ENCODE measurements around the gene LRFN3.

Gene LRFN3

DNA sequence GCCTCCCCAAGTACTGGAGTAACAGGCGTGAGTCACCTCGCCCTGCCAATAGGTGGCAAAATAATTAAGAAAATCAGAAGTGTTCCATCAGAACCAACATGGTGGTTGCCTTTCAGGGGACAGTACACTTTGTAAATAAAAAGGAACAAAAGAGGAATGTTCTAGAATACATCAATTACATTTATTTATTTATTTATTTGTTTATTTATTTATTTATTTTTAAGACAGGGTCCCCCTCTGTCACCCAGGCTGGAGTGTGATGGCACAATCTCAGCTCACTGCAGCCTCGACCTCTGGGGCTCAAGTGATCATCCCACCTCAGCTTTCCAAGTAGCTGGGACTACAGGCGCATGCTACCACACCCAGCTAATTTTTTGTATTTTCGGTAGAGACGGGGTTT, 15.2 kb upstream of the LRFN3 start:
- Histone ChIP-seq H3K18ac (ENCODE audit: low read length) (no peak overlapping the region), H3K4me3 (ENCODE audit: low read depth, low read length) (no peak overlapping the region), H3K9ac (ENCODE audit: low read length) (no peak overlapping the region), H3K36me3 (ENCODE audit: control insufficient read depth in 1 of 2, insufficient read depth in 2 of 2, low read length in 2 of 2) (no peaks in the 10 kb centered on the region), H3K9me3 (ENCODE audit: insufficient read depth, low read depth, low read length) (peaks cover 2% of the 10 kb centered on the region), H3K27me3 (ENCODE audit: insufficient read depth, low read length) (no peaks in the 10 kb centered on the region), H3K27ac (ENCODE audit: low read depth, low read length) (no peak overlapping the region), H3K4ac (ENCODE audit: low read depth, low read length) (no peak overlapping the region), H2BK12ac (ENCODE audit: low read length) (no peak overlapping the region), H3K79me1 (ENCODE audit: low read length) (no peaks in the 10 kb centered on the region), H4K91ac (ENCODE audit: low read depth, low read length) (no peak overlapping the region), H2BK5ac (ENCODE audit: low read depth, low read length, poor library complexity) (no peak overlapping the region), H3K4me2 (ENCODE audit: low read length) (no peak overlapping the region), H3K79me2 (ENCODE audit: control insufficient read depth, insufficient read depth, low read length, poor library complexity) (no peaks in the 10 kb centered on the region), H2AK5ac (ENCODE audit: low read length) (no peak overlapping the region), H3K14ac (ENCODE audit: low read length) (no peak overlapping the region), H2BK120ac (ENCODE audit: insufficient read depth, low read length, poor library complexity) (no peak overlapping the region), H2AFZ (ENCODE audit: insufficient read depth, low read length, poor library complexity) (no peak overlapping the region), H4K12ac (ENCODE audit: low read depth, low read length) (no peak overlapping the region), H3K4me1 (ENCODE audit: control insufficient read depth in 1 of 2, insufficient read depth in 2 of 2, low read length in 2 of 2) (no peaks in the 10 kb centered on the region), H4K8ac (ENCODE audit: low read depth, low read length) (no peak overlapping the region), H3K23ac (ENCODE audit: low read length) (no peak overlapping the region)
- DNase-seq = no peak
- no CpG with 5 or more reads among the region's 6 CpGs for WGBS (ENCODE audit: extremely low coverage, insufficient coverage, insufficient read length)

DNA sequence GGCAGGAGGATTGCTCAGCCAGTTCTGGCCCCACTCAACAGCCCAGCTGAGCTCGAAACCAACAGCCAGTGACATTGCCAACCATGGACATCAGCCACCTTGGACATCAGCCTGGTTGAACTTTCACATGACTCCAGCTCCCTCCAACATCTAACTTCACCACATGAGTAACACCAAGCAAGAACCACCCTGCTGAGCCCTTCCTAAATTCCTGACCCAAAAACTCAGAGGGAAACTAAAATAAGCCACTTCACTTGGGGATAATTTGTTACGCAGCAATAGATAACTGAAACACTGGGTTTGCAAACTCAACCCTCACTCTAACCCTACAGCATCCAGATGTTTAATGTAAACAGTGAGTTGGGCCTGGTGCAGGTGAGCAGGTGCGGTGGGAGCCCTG, 10.7 kb upstream of the LRFN3 start:
- H3K27me3 ChIP-seq (ENCODE audit: insufficient read depth, low read length) = no peaks in the 10 kb centered on the region
- no peak overlapping the region for H2BK5ac ChIP-seq (ENCODE audit: low read depth, low read length, poor library complexity)
- no peak overlapping the region for H4K12ac ChIP-seq (ENCODE audit: low read depth, low read length)
- H3K18ac ChIP-seq (ENCODE audit: low read length) = no peak overlapping the region
- no peak overlapping the region for H3K14ac ChIP-seq (ENCODE audit: low read length)
- no peak overlapping the region for H3K9ac ChIP-seq (ENCODE audit: low read length)
- WGBS (ENCODE audit: extremely low coverage, insufficient coverage, insufficient read length) = no CpG with 5 or more reads among the region's 3 CpGs
- H4K91ac ChIP-seq (ENCODE audit: low read depth, low read length) = no peak overlapping the region
- H3K4me3 ChIP-seq (ENCODE audit: low read depth, low read length) = no peak overlapping the region
- H3K79me1 ChIP-seq (ENCODE audit: low read length) = no peaks in the 10 kb centered on the region
- H2BK120ac ChIP-seq (ENCODE audit: insufficient read depth, low read length, poor library complexity) = no peak overlapping the region
- no peak overlapping the region for H3K27ac ChIP-seq (ENCODE audit: low read depth, low read length)
- H4K8ac ChIP-seq (ENCODE audit: low read depth, low read length) = no peak overlapping the region
- H3K4me1 ChIP-seq (ENCODE audit: control insufficient read depth in 1 of 2, insufficient read depth in 2 of 2, low read length in 2 of 2) = no peaks in the 10 kb centered on the region
- no peak overlapping the region for H3K4ac ChIP-seq (ENCODE audit: low read depth, low read length)
- no peak overlapping the region for H3K23ac ChIP-seq (ENCODE audit: low read length)
- no peak for DNase-seq
- no peak overlapping the region for H2BK12ac ChIP-seq (ENCODE audit: low read length)
- no peak overlapping the region for H2AFZ ChIP-seq (ENCODE audit: insufficient read depth, low read length, poor library complexity)
- H3K36me3 ChIP-seq (ENCODE audit: control insufficient read depth in 1 of 2, insufficient read depth in 2 of 2, low read length in 2 of 2) = no peaks in the 10 kb centered on the region
- no peak overlapping the region for H2AK5ac ChIP-seq (ENCODE audit: low read length)
- no peak overlapping the region for H3K4me2 ChIP-seq (ENCODE audit: low read length)
- peaks cover 2% of the 10 kb centered on the region for H3K9me3 ChIP-seq (ENCODE audit: insufficient read depth, low read depth, low read length)
- H3K79me2 ChIP-seq (ENCODE audit: control insufficient read depth, insufficient read depth, low read length, poor library complexity) = no peaks in the 10 kb centered on the region

DNA sequence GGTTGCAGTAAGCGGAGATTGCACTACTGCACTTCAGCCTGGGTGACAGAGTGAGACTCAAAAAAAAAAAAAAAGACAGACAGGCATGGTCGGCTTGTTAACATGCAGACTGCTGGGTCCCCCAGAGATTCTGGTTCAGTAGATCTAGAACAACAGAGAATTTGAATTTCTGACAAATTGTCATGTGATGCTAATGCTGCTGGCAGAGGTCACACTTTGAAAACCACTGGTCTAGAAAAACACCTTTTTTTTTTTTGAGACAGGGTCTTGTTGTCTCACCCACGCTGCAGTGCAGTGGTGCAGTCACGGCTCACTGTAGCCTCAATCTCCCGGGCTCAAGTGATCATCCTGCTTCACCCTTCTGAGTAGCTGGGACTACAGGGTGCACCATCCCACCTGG, 7.7 kb upstream of the LRFN3 start:
- H3K79me2 ChIP-seq (ENCODE audit: control insufficient read depth, insufficient read depth, low read length, poor library complexity) = no peaks in the 10 kb centered on the region
- no peak overlapping the region for H3K14ac ChIP-seq (ENCODE audit: low read length)
- H2AK5ac ChIP-seq (ENCODE audit: low read length) = no peak overlapping the region
- no peak overlapping the region for H2AFZ ChIP-seq (ENCODE audit: insufficient read depth, low read length, poor library complexity)
- peaks cover 2% of the 10 kb centered on the region for H3K9me3 ChIP-seq (ENCODE audit: insufficient read depth, low read depth, low read length)
- no peaks in the 10 kb centered on the region for H3K4me1 ChIP-seq (ENCODE audit: control insufficient read depth in 1 of 2, insufficient read depth in 2 of 2, low read length in 2 of 2)
- no peak overlapping the region for H4K12ac ChIP-seq (ENCODE audit: low read depth, low read length)
- no peak overlapping the region for H4K91ac ChIP-seq (ENCODE audit: low read depth, low read length)
- no peak overlapping the region for H3K4me3 ChIP-seq (ENCODE audit: low read depth, low read length)
- no peak overlapping the region for H2BK5ac ChIP-seq (ENCODE audit: low read depth, low read length, poor library complexity)
- no peak overlapping the region for H3K18ac ChIP-seq (ENCODE audit: low read length)
- DNase-seq = no peak
- H3K27ac ChIP-seq (ENCODE audit: low read depth, low read length) = no peak overlapping the region
- no peaks in the 10 kb centered on the region for H3K79me1 ChIP-seq (ENCODE audit: low read length)
- H3K9ac ChIP-seq (ENCODE audit: low read length) = no peak overlapping the region
- WGBS (ENCODE audit: extremely low coverage, insufficient coverage, insufficient read length) = no CpG with 5 or more reads among the region's 5 CpGs
- no peak overlapping the region for H3K4me2 ChIP-seq (ENCODE audit: low read length)
- H3K4ac ChIP-seq (ENCODE audit: low read depth, low read length) = no peak overlapping the region
- H3K36me3 ChIP-seq (ENCODE audit: control insufficient read depth in 1 of 2, insufficient read depth in 2 of 2, low read length in 2 of 2) = no peaks in the 10 kb centered on the region
- no peak overlapping the region for H2BK12ac ChIP-seq (ENCODE audit: low read length)
- H3K27me3 ChIP-seq (ENCODE audit: insufficient read depth, low read length) = no peaks in the 10 kb centered on the region
- no peak overlapping the region for H4K8ac ChIP-seq (ENCODE audit: low read depth, low read length)
- no peak overlapping the region for H2BK120ac ChIP-seq (ENCODE audit: insufficient read depth, low read length, poor library complexity)
- H3K23ac ChIP-seq (ENCODE audit: low read length) = no peak overlapping the region

DNA sequence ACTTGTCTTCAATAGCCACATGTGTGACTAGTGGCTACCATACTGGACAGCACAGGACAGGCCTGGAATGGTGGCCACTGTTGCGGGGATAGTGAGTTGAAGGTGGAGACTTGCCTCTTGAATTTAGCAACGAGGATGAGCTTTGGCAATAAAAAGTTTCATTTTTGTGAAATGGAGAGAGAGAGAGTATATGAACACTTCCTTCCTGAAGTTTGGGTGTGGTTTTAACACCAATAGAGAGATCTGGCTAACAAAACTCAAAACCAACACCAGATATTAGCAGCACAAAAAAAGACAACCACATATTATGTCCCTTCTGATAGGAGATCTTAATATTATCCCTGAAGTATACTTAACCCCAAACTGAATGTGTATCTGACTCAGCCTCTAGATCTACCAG, 6.3 kb upstream of the LRFN3 start:
- H2AK5ac ChIP-seq (ENCODE audit: low read length) = no peak overlapping the region
- no peak overlapping the region for H3K4me2 ChIP-seq (ENCODE audit: low read length)
- H3K27me3 ChIP-seq (ENCODE audit: insufficient read depth, low read length) = no peaks in the 10 kb centered on the region
- no peak overlapping the region for H3K27ac ChIP-seq (ENCODE audit: low read depth, low read length)
- WGBS (ENCODE audit: extremely low coverage, insufficient coverage, insufficient read length) = no CpG with 5 or more reads among the region's 2 CpGs
- no peak overlapping the region for H3K9ac ChIP-seq (ENCODE audit: low read length)
- no peak overlapping the region for H3K23ac ChIP-seq (ENCODE audit: low read length)
- H2BK5ac ChIP-seq (ENCODE audit: low read depth, low read length, poor library complexity) = no peak overlapping the region
- no peaks in the 10 kb centered on the region for H3K4me1 ChIP-seq (ENCODE audit: control insufficient read depth in 1 of 2, insufficient read depth in 2 of 2, low read length in 2 of 2)
- no peaks in the 10 kb centered on the region for H3K79me2 ChIP-seq (ENCODE audit: control insufficient read depth, insufficient read depth, low read length, poor library complexity)
- H3K18ac ChIP-seq (ENCODE audit: low read length) = no peak overlapping the region
- H3K9me3 ChIP-seq (ENCODE audit: insufficient read depth, low read depth, low read length) = peaks cover 2% of the 10 kb centered on the region
- no peak overlapping the region for H4K91ac ChIP-seq (ENCODE audit: low read depth, low read length)
- no peak overlapping the region for H4K8ac ChIP-seq (ENCODE audit: low read depth, low read length)
- no peaks in the 10 kb centered on the region for H3K36me3 ChIP-seq (ENCODE audit: control insufficient read depth in 1 of 2, insufficient read depth in 2 of 2, low read length in 2 of 2)
- H2BK120ac ChIP-seq (ENCODE audit: insufficient read depth, low read length, poor library complexity) = no peak overlapping the region
- no peaks in the 10 kb centered on the region for H3K79me1 ChIP-seq (ENCODE audit: low read length)
- H3K14ac ChIP-seq (ENCODE audit: low read length) = no peak overlapping the region
- no peak overlapping the region for H4K12ac ChIP-seq (ENCODE audit: low read depth, low read length)
- DNase-seq = no peak
- H3K4me3 ChIP-seq (ENCODE audit: low read depth, low read length) = no peak overlapping the region
- H3K4ac ChIP-seq (ENCODE audit: low read depth, low read length) = no peak overlapping the region
- no peak overlapping the region for H2BK12ac ChIP-seq (ENCODE audit: low read length)
- no peak overlapping the region for H2AFZ ChIP-seq (ENCODE audit: insufficient read depth, low read length, poor library complexity)
